ENCODE results near the gene SOD2. TPM values are rescaled to one million over a fixed set of nuclear protein-coding genes. Genes with fewer than 3 reads are reported as not detected.

SOD2 gene
- total and polyA plus RNA-seq, 2 of the 13 experiments (the other 11 are each of a cell fraction or from before 2014, with no cell fraction given), result 304 to 309 TPM

DNA sequence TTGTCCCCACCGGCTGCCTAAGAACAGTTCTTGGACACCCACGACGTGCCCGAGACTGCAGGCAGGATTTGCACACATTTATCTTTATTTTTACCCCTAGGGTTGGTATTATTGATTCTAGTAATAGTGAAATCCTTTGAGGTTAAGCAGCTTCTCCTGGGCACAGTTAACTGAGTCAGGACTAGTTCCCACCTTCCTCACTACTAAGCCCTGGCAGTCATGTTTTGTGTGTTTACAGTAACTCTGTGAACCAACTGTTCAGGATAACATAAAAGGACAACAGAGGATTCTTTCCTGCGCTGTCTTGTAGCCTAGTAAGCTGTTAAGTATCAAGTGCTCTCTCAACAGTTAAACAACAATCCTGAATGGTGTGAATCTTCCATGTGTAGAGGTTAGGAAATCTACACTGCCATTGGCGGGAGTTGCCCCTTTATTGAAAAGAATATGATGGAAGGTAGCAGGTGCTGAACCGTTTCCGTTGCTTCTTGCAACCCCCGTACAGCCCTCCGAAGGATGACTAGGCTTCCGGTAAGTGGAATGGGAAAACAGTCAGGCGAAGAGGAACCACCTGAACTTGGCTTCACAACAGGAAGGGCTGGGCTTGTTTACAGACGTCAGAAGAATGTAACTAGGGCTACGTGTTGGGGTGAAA, 979 bp upstream of the SOD2 start (continued):
- TF ChIP-seq, protein P1, sequence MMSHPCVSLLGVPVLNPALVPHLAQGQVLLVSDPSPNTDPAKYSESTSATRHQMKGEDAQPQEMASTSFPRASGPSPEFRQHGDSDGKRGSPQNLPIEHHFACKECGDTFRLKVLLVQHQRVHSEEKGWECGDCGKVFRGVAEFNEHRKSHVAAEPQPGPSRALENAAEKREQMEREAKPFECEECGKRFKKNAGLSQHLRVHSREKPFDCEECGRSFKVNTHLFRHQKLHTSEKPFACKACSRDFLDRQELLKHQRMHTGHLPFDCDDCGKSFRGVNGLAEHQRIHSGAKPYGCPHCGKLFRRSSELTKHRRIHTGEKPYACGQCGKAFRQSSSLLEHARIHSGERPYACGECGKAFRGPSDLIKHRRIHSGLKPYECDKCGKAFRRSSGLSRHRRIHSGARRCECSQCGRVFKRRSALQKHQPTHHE (CRISPR knock-in tag; IDR thresholded peaks at IDR 0.05; ENCODE audit: borderline replicate concordance), result peak; percentile 81; the same call in 1 of the 2 replicates
- TF ChIP-seq HOXA5 (CRISPR knock-in tag; IDR thresholded peaks at IDR 0.05) (0 out of 2 replicates have a peak, but pooled peaks have one; percentile 2), HOXA9 (CRISPR knock-in tag; IDR thresholded peaks at IDR 0.05; ENCODE audit: borderline replicate concordance) (0 out of 2 replicates have a peak, but pooled peaks have one; percentile 20), ZSCAN22 (CRISPR knock-in tag; IDR thresholded peaks at IDR 0.05) (0 out of 2 replicates have a peak, but pooled peaks have one; percentile 63), KLF12 (CRISPR knock-in tag; IDR thresholded peaks at IDR 0.05; ENCODE audit: borderline replicate concordance) (0 out of 2 replicates have a peak, but pooled peaks have one; percentile 15), THAP11 (CRISPR knock-in tag; IDR thresholded peaks at IDR 0.05) (peak; percentile 20; the same call in 1 of the 2 replicates), PHF5A (CRISPR knock-in tag; IDR thresholded peaks at IDR 0.05; ENCODE audit: low read depth, unreplicated experiment) (peak; percentile 26), TEAD3 (CRISPR knock-in tag; optimal IDR thresholded peaks at IDR 0.05; ENCODE audit: borderline replicate concordance) (peak; percentile 78), NFIC (IDR thresholded peaks at IDR 0.05; ENCODE audit: low read length) (peak; percentile 65; the same call in 1 of the 2 replicates), SOX13 (IDR thresholded peaks at IDR 0.05) (no peak), SOX13 (CRISPR knock-in tag; conservative IDR thresholded peaks at IDR 0.05 in 1 of 2, IDR thresholded peaks at IDR 0.05 in 1 of 2) (peak in 1 of 2 experiments; percentile 48; a peak in 1 of 4 replicates)
- TF ChIP-seq, protein P2, sequence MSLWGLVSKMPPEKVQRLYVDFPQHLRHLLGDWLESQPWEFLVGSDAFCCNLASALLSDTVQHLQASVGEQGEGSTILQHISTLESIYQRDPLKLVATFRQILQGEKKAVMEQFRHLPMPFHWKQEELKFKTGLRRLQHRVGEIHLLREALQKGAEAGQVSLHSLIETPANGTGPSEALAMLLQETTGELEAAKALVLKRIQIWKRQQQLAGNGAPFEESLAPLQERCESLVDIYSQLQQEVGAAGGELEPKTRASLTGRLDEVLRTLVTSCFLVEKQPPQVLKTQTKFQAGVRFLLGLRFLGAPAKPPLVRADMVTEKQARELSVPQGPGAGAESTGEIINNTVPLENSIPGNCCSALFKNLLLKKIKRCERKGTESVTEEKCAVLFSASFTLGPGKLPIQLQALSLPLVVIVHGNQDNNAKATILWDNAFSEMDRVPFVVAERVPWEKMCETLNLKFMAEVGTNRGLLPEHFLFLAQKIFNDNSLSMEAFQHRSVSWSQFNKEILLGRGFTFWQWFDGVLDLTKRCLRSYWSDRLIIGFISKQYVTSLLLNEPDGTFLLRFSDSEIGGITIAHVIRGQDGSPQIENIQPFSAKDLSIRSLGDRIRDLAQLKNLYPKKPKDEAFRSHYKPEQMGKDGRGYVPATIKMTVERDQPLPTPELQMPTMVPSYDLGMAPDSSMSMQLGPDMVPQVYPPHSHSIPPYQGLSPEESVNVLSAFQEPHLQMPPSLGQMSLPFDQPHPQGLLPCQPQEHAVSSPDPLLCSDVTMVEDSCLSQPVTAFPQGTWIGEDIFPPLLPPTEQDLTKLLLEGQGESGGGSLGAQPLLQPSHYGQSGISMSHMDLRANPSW (CRISPR knock-in tag; IDR thresholded peaks at IDR 0.05; ENCODE audit: borderline replicate concordance), result no peak
- TF ChIP-seq, protein P3, sequence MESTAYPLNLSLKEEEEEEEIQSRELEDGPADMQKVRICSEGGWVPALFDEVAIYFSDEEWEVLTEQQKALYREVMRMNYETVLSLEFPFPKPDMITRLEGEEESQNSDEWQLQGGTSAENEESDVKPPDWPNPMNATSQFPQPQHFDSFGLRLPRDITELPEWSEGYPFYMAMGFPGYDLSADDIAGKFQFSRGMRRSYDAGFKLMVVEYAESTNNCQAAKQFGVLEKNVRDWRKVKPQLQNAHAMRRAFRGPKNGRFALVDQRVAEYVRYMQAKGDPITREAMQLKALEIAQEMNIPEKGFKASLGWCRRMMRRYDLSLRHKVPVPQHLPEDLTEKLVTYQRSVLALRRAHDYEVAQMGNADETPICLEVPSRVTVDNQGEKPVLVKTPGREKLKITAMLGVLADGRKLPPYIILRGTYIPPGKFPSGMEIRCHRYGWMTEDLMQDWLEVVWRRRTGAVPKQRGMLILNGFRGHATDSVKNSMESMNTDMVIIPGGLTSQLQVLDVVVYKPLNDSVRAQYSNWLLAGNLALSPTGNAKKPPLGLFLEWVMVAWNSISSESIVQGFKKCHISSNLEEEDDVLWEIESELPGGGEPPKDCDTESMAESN (CRISPR knock-in tag; conservative IDR thresholded peaks at IDR 0.05), result 0 out of 2 replicates have a peak, but pooled peaks have one; percentile 18
- TF ChIP-seq, protein P4, sequence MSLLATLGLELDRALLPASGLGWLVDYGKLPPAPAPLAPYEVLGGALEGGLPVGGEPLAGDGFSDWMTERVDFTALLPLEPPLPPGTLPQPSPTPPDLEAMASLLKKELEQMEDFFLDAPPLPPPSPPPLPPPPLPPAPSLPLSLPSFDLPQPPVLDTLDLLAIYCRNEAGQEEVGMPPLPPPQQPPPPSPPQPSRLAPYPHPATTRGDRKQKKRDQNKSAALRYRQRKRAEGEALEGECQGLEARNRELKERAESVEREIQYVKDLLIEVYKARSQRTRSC (CRISPR knock-in tag; IDR thresholded peaks at IDR 0.05; ENCODE audit: low read depth), result no peak
- TF ChIP-seq, protein P5, sequence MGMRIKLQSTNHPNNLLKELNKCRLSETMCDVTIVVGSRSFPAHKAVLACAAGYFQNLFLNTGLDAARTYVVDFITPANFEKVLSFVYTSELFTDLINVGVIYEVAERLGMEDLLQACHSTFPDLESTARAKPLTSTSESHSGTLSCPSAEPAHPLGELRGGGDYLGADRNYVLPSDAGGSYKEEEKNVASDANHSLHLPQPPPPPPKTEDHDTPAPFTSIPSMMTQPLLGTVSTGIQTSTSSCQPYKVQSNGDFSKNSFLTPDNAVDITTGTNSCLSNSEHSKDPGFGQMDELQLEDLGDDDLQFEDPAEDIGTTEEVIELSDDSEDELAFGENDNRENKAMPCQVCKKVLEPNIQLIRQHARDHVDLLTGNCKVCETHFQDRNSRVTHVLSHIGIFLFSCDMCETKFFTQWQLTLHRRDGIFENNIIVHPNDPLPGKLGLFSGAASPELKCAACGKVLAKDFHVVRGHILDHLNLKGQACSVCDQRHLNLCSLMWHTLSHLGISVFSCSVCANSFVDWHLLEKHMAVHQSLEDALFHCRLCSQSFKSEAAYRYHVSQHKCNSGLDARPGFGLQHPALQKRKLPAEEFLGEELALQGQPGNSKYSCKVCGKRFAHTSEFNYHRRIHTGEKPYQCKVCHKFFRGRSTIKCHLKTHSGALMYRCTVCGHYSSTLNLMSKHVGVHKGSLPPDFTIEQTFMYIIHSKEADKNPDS (CRISPR knock-in tag; IDR thresholded peaks at IDR 0.05), result peak; percentile 83; the same call in 1 of the 2 replicates
- TF ChIP-seq, protein P6, sequence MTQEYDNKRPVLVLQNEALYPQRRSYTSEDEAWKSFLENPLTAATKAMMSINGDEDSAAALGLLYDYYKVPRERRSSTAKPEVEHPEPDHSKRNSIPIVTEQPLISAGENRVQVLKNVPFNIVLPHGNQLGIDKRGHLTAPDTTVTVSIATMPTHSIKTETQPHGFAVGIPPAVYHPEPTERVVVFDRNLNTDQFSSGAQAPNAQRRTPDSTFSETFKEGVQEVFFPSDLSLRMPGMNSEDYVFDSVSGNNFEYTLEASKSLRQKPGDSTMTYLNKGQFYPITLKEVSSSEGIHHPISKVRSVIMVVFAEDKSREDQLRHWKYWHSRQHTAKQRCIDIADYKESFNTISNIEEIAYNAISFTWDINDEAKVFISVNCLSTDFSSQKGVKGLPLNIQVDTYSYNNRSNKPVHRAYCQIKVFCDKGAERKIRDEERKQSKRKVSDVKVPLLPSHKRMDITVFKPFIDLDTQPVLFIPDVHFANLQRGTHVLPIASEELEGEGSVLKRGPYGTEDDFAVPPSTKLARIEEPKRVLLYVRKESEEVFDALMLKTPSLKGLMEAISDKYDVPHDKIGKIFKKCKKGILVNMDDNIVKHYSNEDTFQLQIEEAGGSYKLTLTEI (CRISPR knock-in tag; conservative IDR thresholded peaks at IDR 0.05), result no peak
